T-helper 22 cell (primary cell): ENCODE data around the gene NTRK2.
"Not testable (repeated sequence)": the region's sequence is repeated elsewhere in the genome, so short reads cannot be mapped to it uniquely, and the experiment has no call there.

ENCODE experiments used
- DNase-seq: peaks from one replicate; pipeline ENCODE4 v3.0.0-alpha.2; 2020; ENCODE audit warnings: low read depth

NTRK2 gene

DNA sequence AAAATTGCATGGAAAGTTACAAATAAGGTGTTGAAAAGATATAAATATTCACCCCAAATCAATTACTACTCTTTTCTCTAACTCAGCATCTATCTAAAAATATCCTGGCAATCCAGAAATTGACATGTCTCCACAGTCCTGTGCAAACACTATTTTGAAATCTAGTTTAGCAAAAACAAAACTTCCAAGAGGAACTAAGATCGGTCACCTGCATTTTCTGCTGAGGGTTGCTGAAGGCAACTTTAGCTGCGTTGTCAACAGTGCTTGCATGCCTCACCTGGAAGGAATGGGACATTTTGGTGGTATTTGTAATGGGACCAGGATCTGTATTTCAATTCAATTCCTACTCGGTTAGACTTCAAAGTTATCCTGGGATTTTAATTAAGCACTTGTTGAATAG, 398.3 kb downstream of the NTRK2 start:
- no peak for DNase-seq

DNA sequence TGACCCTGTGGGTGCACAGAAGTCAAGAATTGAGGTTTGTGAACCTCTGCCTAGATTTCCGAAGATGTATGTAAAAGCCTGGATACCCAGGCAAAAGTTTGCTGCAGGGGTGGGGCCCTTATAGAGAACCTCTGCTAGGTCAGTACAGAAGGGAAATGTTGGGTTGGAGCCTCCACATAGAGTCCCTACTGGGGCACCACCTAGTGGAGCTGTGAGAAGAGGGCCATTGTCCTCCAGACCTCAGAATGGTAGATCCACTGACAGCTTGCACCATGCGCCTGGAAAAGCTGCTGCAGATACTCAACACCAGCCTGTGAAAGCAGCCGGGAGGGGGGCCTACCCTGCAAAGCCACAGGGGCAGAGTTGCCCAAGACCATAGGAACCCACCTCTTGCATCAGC, 399.9 kb downstream of the NTRK2 start:
- DNase-seq: not testable (repeated sequence)
